T-helper 9 cell (primary cell): ENCODE results near the gene IMMP2L.

Source experiments
- DNase-seq: peaks from one replicate; pipeline ENCODE4 v3.0.0-alpha.2; 2020

The IMMP2L gene

GRCh38 chr7:111388912-111389311 is 173.4 kb downstream of the IMMP2L start:
- no peak for DNase-seq

- DNase-seq = no peak
Measured at GRCh38 chr7:111388016-111388415, 174.3 kb downstream of the IMMP2L start.

DNA sequence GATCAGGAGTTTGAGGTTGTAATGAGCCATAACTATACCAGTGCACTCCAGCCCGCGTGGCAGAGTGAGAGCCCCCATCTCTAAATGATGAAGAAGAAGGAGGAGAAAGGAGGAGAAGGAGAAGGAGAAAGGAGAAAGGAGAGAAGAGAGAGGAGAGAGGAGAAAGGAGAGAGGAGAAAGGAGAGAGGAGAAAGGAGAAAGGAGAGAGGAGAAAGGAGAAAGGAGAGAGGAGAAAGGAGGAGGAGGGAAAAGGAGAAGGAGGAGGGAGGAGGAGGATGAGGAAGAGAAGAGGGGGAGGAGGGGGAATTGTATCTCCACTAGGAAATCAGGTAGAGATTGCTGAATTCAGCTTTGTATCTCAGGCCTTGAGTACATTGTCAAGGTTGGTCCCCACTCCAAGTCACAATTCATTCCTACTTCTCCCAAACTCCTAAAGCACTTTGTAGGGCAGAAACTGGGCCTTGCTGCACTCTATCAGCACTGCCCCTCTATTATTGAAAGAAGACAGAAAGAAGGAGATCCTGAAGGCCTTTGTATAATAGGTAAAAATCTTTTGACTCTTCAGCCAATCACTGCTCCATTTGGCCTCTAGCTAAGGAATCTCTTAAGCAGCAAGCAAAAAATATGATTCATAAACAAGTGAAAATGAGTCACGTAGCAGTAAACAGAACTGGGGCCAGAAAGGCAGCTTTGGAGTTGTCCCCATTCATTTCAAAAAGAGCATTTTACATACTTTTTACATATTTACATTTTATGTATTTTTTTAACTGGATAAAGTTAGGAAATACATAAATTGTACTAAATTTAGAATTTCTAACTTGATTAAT is 178.0 kb downstream of the IMMP2L start:
- DNase-seq = no peak

DNA sequence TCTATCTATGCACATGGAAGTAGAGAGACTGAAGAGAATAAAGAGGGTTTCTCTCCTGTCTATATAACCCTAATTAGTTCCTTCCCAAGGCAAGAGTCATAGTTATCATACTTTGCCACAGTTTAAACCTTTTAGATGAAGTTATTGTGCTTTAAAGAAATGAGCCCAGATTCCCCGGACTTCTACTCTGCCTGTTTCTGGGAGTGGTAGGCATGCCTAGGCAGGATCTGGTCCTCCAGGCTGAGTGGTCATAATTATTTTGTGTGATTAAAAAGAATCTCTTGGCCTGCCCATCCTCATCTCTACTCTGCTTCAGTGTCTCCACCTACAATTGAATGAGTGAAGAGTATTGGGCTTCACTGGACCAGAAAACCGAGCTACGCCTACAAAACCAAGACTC is 179.2 kb downstream of the IMMP2L start:
- DNase-seq = no peak

DNA sequence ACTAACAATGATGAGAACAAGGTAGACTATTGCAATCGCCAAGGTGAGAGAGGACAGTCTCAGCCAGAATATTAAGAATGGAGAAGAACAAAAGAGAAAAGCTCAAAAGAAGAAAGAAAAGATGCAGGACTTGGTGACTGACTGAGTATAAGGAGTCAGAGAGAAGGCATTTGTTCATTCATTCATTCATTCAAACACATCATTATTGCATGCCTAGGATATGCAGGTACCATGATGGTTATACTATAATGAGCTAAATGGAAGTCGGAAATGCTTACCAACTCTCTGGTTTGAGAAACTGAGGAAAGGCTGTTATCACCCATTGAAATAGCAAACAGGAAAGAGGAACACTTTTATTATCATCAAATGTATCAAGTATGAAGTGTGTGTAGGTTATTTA is 180.7 kb downstream of the IMMP2L start:
- DNase-seq = no peak

DNA sequence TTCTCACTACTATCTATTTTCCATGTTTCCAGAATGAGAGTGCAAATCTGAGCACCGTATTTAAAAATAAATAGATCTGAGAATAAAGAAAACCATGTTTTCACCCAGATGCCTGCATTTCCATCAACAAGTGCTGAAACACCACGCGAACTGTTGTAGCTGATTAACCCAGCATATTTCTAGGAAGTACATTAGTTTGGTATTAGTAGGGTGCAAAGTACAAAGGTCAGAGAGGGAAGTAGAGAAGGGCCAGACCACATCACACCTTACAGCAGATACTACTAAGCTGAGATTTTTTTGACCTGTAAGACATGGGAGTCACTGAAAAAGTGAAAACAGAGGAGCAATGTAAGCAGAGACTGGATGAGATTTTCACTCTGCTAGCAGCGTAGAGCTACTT is 181.3 kb downstream of the IMMP2L start:
- DNase-seq = no peak

GRCh38 chr7:111374027-111374426 is 188.3 kb downstream of the IMMP2L start:
- DNase-seq = no peak

GRCh38 chr7:111371437-111371836 is 190.9 kb downstream of the IMMP2L start:
- DNase-seq = no peak

DNA sequence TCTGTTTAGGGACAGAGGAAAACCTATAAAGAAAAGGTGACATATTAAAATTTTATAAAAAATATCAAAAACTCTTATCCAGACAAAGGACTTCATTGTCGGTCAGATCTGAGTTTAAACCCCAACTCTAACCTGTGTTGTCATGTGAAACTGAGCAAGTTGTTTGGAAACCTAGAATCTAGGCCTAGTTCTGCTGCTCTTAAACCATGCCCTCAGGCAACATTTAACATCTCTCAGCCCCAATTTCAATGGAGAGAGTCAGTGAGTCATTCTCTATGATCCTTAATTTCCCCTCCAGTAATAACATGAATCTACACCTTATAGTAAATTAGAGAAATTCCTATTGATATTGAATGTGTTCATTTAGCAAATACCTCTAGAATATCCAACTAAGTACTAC is 192.3 kb downstream of the IMMP2L start:
- no peak for DNase-seq

- no peak for DNase-seq
Measured at GRCh38 chr7:111368381-111369065, 193.8 kb downstream of the IMMP2L start.

DNA sequence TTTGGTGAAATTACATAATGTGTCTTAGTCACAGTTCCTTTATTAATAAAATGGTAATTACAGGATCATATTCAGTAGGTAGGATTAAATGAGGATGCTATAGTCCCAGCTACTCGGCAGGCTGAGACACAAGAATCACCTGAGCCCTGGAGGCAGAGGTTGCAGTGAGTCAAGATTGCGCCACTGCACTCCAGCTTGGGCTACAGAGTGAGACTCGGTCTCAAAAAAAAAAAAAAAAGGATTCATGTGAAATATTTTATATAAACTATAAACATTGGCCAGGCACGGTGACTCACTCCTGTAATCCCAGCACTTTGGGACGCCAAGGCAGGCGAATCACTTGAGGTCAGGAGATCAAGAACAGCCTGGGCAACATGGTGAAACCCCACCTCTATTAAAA is 197.9 kb downstream of the IMMP2L start:
- DNase-seq = no peak

GRCh38 chr7:111363099-111363498 is 199.2 kb downstream of the IMMP2L start:
- DNase-seq = no peak

DNA sequence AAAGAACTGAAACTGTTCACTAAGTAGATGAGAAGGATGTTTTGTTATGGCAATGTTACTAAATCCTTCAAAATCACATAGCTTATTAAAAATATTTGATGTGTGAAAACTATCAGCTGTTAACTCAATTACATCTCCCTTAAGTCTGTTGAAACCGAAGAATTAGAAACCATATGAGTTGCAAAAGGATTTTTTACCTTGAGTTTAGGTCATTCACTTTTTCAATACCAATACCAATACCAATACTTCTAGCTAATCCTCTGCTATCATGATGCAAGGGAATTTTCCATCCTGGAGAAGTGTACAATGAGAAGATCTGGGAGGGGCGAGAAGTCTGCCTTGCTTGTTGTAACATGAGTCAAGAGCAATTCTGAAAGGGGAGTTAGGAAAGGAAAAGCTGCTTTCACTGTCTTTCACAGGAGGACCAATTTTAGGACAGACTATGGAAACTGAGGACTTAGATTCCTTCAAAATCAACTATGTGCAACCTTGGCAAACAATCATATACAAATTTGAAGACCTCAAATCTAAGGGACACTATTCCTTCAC is 199.7 kb downstream of the IMMP2L start:
- no peak for DNase-seq

DNA sequence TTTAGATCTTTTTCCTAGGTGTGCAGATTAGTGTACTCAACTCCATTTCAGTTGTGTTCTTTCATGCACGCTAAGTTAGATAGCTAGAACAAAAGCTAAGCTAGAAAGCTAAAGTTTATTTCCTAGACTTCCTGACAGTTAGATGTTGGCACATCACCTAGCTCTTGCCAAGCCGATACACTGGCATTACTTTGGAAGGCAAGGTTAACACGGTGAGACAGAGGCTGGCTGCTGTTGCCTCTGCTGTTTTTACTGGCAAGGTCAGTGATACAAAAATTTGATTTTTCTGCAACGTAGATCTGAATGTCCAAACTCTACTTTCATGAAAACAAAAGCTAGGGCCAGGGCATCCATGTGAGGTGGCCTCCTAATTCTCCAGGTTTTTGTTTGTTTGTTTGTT is 203.4 kb downstream of the IMMP2L start:
- no peak for DNase-seq

GRCh38 chr7:111357691-111358090 is 204.6 kb downstream of the IMMP2L start:
- DNase-seq = no peak

DNA sequence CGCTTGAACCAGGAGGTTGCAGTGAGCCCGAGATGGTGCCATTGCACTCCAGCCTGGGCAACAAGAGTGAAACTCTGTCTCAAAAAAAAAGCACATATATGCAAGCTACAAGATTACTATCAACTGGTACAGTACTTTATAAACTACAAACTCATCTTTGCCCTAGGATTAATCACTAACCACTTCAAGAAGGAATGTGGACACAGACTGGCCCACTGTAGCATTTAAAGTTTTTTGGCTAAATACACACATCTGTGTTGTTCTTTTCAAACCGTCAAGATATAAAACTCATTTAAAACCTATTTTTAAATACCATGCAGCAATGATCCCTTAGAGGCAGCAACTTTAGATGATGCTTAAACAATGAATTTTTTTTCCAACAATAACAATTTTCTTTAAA is 205.4 kb downstream of the IMMP2L start:
- no peak for DNase-seq

- DNase-seq = no peak
Measured at GRCh38 chr7:111352319-111352718, 210.0 kb downstream of the IMMP2L start.

- no peak for DNase-seq
Measured at GRCh38 chr7:111346219-111346618, 216.1 kb downstream of the IMMP2L start.

DNA sequence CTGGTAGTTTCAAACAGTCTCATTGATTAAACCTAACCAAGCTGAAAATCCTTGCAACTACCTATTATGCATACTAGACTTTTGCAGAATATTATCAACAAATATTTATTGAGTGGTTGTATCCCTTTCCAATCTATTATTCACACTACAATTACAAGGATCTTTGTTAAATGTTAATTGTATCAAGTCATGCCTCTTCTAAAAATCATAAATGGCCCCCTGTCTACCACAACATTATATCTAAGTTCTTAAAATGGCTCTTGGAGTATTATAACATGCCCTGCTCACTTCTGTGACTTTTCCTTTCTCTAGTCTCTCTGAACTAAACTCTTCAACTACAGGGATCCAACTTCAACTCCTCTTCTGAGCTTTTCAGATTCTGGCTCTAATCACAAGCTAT is 219.3 kb downstream of the IMMP2L start:
- DNase-seq = no peak

DNA sequence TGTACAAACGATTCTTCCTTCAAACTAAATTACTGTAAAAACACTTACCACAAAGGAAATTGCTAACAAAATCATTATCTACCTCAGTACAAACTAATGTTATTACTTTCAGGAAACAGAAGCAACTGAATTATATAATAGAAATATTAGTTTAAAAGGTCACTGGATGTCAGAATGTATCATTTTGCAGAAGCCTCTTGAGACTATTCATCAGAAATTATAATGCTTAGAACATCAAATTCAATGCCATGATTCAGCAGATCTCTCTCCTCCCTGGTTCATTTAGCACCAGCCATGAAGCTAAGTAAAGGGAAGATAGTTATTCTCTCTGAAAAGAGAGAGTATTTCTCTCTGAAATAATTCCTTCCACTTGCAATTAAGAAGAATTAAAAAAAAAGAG is 223.3 kb downstream of the IMMP2L start:
- no peak for DNase-seq

DNA sequence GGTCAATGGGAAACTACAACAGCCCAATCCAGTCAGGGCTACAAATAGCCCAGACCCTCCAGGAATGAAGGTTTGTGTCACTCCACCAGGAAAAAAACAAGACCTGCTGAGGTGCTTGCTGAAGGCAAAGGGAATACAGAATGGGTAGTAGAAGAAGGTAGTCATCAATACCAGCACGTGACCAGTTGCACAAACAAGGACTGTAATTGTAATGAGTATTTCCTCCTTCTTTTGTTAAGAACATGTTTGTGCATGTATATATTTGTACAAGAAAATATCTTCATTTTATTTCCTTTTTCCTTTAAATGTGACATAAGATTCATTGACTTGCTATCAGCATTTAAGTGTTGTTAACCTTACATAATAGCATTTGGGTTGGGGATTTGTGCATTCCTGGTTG is 229.3 kb downstream of the IMMP2L start:
- no peak for DNase-seq

GRCh38 chr7:111330235-111330523 is 232.1 kb downstream of the IMMP2L start:
- no peak for DNase-seq

GRCh38 chr7:111329367-111330234 is 232.7 kb downstream of the IMMP2L start:
- DNase-seq = no peak
